GM18507 (cell line): ENCODE data around the gene BAK1.

Source experiments
- DNase-seq: peaks from one replicate; pipeline ENCODE4 v3.0.0; 2011; ENCODE audit warnings: low read depth; ENCODE audit not compliant: insufficient read length; ENCODE audit errors: extremely low spot score
- FAIRE-seq: peaks from 2 replicates; lab custom pipeline; 2011; peaks lifted over from hg19 to GRCh38; lab: Jason Lieb, UNC

Gene BAK1

DNA sequence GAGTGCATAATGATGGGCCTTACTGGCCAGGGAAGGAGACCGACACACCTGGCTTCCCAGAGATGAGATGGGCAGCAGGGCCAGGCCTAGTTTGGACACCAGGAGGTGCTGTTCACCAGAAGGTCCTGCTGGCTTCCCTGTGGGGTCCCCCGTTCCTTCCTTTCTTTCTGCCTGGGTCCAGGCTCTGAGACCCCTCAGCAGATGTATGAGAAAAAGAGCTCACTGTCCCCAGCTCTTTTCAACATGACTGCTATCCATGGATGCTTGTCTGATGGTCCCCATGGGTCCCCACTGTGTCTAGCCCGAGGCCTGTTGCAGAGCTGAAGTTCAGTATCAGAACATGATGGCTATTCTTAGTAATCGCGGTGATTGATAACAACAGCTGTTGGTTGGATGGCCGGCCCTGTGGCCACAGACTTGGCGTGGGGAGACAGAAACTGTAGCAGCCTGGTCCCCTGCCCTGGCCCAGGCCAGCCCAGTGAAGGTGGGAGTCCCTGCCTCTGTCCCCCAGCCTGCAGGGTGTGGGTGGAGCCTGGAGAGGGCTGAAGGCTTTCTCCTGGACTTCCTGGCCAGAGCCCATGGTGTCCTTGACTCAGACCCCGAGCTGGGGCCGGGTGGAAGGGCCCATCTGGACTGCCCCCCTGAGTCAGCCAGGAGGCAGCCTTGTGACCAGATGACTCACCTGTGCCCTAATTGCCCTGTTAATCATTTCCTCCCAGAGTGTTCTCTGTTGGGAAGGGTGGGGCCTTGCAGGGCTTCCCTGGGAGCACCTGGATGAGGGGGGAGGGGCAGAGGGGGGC, 9.9 kb upstream of the BAK1 start:
- FAIRE-seq (peak; percentile 66), DNase-seq (no peak)

- DNase-seq (no peak), FAIRE-seq (no peak)
These were observed 9.3 kb upstream of the BAK1 start for GRCh38 chr6:33589392-33589730.

DNA sequence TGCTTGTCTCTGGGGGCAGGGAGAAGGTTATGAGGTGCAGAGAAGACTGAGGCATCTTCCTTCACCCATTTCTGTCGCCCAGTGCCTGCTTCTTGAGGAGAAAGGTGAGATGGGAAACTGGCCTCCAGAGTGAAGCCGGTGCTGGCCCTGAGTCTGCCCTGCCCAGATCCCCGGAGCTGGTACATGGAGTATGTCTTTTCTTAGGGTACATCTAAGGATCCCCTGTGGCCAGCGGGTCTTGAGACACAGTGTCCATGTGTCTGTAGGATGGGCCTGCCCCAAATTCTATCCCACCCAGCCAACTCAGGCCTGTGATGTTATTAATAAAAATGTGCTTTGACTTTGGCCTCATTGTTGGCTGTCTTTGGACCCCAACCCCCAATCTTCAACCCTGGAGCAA, 8.8 kb upstream of the BAK1 start:
- DNase-seq: no peak
- FAIRE-seq: no peak

DNA sequence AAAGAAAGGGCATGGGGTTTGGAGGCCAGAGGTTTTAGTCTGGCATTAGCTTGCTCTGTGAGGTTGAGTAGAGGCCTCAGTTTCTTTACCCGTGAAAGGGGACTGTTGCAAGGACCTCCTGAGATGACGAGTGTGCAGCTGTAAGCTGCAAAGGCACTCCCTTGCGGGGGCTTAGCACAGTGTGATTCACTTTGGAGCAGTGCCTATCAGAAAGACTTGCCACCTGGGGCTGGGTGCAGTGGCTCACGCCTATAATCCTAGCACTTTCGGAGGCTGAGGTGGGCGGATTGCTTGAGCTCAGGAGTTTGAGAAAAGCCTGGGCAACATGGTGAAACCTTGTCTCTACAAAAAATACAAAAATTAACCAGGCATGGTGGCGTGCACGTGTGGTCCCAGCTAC, 7.5 kb upstream of the BAK1 start:
- no peak for FAIRE-seq
- no peak for DNase-seq

DNA sequence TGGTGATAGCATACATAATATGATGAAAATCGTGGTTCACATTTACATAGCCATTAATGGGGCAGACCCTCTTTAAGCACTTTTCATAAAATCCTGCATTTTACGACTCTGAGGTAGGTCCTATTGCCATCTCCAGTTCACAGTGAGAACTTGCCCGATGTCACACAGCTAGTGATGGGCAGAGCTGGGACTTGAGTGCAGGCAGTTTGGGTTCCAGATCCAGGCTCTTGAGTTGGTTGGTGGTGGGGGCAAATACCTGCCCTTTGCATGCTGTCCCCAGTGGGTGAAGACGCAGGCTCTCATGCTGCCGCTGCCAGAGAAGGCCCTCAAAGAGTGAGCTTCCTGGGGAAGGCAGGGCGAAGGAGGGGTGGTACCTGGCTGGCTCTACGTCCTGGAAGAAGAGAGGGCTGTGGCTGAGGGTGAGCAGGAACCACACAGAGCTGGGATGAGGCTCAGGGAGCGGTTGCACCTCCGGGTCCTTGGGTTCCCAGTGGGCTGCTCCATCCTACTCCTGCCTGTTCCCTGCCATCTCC, 6.1 kb upstream of the BAK1 start:
- no peak for DNase-seq
- FAIRE-seq: no peak

DNA sequence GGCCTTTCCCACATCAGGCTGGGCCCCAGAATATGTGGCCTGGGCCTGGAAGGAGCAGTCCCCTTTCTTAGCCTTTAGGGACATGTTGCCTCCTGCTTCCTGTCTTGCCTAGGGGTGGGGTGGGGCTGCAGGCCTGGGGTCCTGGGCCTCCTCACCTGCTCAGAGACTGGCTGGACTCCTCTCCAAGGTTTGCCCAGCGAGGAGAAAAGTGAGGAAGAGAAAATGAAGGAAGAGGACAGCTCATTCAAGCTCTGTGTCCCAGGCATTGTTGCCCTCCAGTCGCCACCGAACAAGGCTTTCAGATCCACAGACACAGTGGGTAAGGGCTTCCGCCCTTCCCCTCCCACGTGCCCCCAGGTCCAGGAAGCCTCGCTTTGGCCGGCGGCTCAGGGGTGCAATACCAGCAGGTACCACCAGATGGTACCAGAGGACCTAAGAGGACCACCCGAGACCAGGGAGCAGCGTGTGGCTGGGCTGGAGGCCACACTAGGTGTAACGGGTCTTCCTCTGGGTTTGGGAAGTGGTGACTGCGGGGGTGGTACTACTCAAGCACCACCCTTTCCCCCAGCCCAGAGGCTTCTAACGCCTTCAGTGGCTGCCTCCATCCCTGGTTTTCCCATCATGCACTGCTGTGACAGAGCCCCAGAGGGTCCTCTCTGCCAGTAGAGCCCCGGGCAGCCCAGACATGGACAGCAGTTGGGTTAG, 5.5 kb upstream of the BAK1 start:
- peak; percentile 80 for FAIRE-seq

DNA sequence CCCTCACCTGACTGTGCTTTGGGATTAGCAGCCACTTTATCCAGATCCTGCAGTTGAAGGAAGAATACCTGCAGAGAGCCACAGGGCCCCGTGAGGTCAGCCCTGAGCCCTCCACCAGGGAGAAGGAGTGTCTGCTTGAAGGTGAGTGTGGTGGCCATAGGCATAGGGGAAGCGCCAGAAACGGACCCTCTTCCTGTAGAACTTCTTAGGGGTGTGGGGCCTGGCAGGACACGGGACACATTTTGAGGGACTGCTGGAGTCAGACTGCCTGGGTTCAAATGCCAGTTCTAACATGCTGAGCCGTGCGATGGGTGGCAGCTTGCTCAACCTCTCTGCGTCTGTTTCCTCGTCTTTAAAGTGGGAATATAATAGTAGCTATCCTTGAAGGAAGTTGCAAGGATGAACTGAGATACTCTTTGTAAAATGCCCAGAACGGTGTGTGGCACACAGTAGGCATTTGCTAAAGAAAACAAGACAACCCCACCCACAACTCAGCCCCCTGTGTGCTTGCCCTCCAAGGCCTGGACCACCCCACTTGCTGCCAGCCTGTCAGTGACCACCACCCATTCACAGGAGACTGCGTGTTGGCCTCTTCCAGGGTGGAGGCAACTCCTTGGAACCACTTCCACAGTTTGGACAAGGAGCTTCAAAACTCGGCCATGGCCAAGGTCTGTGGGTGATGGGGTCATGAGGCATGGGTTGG, 4.8 kb upstream of the BAK1 start:
- no peak for DNase-seq
- FAIRE-seq: no peak

More for the DNA sequence above, 5.5 kb upstream of the BAK1 start:
- DNase-seq: no peak

DNA sequence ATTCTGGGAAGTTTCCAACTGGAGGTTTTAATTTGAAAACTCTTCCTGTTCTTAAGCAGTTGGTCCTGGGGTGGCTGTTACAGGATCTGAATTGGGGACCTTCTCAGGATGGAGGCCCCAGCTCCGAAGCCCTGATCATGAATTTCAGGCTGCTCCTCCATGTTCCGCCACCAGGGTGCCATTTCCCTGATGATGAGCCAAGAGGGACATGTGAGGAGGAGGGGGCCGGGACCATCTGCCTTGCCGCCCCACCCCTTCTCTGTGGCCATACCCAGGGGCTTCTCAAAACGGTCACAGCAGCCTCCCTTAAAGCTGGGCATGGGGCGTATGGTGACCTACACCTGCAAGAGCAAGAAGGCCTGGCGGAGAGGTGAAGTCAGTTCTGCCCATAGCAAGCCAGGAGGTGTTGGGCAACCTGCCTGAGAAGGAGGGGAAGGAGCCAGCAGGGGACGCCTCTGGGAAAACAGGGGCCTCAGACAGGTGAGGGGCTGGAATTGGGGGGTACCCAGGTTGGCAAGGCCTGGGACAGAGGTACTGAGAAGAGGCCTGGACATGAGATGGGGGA, 3.6 kb upstream of the BAK1 start:
- DNase-seq (no peak), FAIRE-seq (no peak)

DNA sequence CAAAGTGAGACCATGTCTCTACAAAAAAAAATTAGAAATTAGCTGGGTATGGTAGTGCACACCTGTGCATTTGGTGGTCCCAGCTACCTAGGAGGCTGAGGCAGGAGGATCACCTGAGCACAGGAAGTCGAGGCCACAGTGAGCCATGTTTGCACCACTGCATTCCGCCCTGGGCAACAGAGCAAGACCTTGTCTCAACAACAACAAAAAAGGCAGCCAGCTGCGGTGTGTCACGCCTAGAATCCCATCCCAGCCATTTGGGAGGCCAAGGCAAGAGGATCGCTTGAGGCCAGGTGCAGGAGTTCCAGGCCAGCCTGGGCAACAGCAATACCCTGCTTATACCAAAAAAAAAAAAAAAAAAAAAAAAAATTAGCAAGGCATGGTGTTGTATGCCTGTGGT, 1.1 kb upstream of the BAK1 start:
- DNase-seq: no peak
- no peak for FAIRE-seq

DNA sequence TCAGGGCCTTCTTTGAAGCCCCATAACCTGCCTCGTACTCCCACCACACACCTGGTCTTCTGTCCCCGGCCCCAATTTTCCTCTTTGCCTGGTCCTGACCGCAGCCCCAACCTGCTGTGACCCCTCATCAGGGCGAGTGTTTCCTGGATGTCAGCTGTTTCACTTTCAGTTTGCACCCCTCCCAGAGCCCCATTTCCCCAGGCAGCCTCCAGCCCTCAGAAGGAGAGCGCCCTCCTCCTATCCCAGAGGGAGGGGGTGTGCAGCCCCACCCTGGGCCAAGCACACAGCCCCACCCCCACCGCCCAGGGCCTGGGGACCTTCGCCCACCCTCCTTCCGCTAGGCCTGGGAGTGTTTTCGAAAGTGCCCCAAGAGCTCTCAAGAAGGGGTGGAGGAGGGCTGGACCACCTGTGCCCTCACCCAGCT, 1.5 kb downstream of the BAK1 start:
- DNase-seq (no peak), FAIRE-seq (peak; percentile 83)

DNA sequence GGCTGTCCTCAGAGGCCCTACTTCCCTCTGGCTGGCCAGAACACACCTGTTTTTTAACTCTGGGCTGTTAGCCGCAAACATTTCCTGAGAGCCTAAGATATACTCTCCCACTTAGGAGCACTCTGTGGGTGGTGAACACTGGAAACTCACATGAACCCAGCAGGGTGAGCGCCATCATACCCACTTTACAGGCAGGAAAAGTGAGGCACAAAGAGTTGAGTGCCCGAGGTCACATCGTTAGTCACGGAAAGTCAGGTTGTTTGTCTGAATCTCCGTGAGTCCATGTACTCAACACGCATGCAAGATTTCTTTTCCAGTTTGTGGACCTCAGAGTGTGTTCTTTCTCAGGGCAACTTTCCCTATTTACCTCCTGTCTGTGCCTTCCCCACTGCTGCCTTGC, 1.9 kb downstream of the BAK1 start:
- FAIRE-seq (no peak), DNase-seq (no peak)

DNA sequence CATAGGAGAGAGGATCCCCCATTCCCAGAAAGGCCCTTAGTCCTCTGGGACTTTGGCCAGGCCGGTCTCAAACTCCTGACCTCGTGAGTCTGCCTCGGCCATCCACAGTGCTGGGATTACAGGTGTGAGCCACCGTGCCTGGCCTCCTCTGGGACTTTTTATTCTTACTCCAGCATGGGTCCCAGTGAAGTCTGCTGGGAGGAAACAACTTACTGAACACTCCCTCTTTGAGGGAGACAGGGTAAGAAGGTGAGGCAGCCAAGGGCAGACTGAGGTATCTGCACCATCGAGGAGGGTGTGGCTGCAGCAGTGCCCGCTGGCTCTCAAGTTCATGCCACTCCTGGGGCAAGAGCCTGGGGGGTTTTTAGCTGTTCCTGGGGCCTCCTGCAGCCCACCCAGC, 2.4 kb downstream of the BAK1 start:
- no peak for FAIRE-seq

DNA sequence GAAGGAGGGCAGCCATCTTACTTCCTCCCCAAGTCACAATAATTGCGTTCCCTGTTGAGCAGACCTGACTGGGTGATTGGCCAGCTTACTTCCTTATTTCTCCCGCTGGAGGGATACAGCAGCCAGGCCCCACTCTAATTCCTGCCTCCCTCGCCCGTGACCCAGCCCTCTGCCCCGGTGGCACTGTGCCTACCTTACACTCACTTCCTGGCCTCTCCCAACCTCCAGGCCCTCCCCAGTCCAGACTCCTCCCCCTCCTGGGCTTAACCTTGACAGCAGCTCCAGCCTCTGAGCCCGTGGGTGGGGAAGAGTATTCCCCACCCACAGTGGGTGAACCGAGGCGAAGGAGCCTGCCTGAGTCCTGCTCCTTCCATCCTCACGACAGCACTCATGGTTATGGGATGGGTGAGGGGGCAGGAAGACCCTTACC, 3.0 kb downstream of the BAK1 start:
- FAIRE-seq (no peak), DNase-seq (no peak)

More for the DNA sequence above, 2.4 kb downstream of the BAK1 start:
- DNase-seq: no peak

GRCh38 chr6:33576668-33577067, 3.4 kb downstream of the BAK1 start:
- FAIRE-seq (no peak), DNase-seq (no peak)

DNA sequence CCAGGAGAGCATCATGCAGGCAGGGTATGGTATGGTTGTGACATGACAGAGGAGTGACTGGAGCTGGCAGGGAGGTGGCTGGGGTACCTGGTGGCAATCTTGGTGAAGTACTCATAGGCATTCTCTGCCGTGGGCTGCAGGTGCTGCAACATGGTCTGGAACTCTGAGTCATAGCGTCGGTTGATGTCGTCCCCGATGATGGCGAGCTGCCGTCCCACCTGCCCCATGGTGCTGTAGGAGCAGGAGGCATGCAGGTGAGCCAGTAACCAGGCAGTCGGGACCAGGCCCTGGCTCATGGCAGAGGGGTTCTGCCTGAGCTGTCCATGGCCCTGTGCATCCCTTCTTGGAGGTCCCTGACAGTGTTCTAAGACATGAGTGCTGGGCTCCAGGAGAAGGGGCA, 4.9 kb downstream of the BAK1 start:
- FAIRE-seq (no peak), DNase-seq (no peak)

DNA sequence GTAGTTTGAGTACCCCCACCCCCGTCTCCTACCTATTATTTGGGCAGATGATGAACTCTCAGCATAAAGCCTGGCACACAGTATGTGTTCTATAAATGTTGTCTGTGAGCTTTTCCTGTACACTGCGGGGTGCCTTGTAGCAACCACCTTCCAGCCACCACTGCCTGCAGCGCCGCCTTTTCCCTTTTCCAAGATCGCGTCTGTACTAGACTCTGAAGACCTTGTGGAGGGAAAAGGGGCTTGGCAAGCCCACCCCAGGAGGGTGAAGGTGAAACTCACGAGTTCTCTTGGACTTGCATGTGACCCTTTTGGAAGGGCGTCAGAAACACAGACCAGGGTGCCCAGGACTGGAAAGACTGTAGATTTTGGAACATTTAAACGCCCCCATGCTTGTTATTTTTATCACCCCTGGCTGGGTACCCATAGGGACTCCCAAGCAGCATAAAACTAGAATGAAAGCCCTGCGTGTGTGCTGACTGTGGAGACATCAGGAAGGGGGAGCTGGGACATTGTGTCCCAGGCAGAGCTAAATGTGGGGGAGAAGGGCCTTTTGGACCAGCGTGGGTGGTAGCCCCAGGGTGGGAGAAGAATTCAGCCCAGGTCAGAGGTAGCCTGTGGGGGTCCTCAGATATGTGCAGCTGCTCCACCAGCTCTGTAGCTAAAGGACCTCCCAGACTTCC, 8.3 kb downstream of the BAK1 start:
- DNase-seq: no peak
- no peak for FAIRE-seq

DNA sequence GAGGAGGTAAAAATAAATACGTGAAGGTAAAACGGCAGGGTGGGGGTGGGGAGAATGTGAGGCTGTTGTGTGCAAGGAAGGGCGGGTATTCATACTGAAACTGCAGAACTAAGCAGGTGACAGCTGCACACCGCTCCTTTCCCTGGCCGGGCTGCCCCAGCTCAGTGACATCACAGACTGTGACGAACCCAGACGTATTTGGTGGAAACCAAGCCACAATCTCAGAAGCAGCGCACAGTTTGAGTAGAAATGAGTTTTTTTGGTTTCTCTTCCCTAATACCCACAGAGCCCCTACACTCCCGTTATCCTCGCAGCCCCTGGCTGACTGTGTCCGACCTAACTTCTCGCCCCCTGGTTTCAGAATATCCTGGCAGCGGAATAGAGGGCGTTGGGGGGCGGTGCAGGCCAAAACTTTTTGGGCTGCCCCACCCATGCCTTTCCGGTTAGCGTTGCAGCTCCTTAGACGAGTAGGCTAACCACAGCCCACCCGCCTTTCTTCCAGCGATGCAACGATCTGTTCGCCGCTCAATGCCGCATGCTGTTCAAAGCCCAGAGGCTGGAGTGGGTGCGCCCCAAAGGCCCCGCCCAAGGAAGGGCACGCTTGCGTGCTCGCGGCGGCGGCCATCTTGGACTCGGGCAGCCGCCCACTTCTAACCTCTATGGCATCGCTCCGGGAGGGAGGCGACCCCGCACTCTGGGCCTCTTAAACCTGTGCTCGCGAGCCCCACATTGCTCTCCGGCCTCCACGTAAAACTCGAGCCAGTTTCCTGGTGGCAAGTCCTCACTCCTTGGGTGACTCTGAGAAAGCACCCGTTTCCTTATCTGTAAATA, 9.1 kb downstream of the BAK1 start:
- DNase-seq (peak; percentile 94), FAIRE-seq (peak; percentile 98)

- no peak for DNase-seq
- no peak for FAIRE-seq
These were observed 11.1 kb downstream of the BAK1 start for GRCh38 chr6:33568826-33569570.
